Activated CD4-positive, alpha-beta T cell treated with anti-CD3 and anti-CD28 coated beads for 24 hours (primary cell): Measurements from ENCODE around the gene TYRO3.
"Not testable (repeated sequence)": the region's sequence is repeated elsewhere in the genome, so short reads cannot be mapped to it uniquely, and the experiment has no call there.

Source experiments
- DNase-seq, 2 donors: peaks; one replicate each; pipeline ENCODE4 v3.0.0-alpha.2; 2020; ENCODE audit warnings: low read depth in 2 of 2

Gene TYRO3

DNA sequence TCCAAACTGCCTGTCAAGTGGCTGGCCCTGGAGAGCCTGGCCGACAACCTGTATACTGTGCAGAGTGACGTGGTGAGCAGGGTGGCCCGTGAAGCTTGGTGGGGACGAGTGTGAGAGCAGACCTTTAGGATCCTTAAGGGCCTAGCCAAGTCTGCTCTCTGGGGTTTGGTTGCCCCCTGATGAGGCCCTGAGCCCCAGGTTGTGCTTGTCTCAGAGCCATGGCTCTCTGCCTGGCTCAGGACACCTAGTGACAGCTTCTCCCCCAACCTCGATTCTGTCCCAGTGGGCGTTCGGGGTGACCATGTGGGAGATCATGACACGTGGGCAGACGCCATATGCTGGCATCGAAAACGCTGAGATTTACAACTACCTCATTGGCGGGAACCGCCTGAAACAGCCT is 14.4 kb downstream of the TYRO3 start:
- no peak for DNase-seq

DNA sequence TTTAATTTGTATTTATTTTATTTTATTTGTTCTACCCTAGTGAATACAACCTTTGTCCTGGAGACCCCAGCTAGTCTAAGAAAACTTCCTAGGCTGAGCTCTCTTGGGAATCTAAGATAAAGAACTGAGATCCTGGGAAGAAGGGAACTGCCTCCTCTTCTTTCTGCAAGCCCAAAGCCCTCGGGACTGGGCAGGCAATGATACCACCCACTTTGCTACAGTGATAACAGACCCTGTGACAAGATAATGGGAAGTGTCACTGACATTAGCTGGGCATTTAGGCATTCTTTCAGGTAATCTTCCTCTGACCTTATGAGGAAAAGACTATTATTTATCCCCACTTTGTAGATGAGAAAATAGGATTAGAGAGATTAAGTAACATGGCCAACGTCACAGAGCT is 15.1 kb downstream of the TYRO3 start:
- DNase-seq: no peak

DNA sequence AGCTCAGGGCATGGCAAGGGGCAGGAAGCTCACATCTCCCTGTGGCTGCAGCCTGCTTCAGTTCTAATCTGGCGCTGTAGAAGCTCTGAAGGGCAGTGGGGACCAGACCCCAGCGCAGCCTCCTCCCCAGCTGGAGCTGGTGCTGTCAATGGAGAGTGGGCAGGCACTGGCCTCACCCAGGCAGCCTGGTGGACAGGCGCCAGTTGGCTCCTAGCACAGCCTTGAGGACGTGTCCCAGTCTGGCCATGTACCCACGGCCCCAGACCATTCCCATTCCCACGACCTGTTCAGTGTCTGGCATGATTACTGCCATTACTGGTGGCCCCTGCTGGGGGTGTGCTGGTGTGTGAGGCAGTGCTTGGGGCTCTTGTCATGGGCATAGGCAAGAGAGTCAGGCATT is 16.3 kb downstream of the TYRO3 start:
- no peak for DNase-seq

DNA sequence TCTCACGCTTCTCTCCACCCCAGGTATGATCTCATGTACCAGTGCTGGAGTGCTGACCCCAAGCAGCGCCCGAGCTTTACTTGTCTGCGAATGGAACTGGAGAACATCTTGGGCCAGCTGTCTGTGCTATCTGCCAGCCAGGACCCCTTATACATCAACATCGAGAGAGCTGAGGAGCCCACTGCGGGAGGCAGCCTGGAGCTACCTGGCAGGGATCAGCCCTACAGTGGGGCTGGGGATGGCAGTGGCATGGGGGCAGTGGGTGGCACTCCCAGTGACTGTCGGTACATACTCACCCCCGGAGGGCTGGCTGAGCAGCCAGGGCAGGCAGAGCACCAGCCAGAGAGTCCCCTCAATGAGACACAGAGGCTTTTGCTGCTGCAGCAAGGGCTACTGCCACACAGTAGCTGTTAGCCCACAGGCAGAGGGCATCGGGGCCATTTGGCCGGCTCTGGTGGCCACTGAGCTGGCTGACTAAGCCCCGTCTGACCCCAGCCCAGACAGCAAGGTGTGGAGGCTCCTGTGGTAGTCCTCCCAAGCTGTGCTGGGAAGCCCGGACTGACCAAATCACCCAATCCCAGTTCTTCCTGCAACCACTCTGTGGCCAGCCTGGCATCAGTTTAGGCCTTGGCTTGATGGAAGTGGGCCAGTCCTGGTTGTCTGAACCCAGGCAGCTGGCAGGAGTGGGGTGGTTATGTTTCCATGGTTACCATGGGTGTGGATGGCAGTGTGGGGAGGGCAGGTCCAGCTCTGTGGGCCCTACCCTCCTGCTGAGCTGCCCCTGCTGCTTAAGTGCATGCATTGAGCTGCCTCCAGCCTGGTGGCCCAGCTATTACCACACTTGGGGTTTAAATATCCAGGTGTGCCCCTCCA is 19.1 kb downstream of the TYRO3 start:
- DNase-seq: no peak

DNA sequence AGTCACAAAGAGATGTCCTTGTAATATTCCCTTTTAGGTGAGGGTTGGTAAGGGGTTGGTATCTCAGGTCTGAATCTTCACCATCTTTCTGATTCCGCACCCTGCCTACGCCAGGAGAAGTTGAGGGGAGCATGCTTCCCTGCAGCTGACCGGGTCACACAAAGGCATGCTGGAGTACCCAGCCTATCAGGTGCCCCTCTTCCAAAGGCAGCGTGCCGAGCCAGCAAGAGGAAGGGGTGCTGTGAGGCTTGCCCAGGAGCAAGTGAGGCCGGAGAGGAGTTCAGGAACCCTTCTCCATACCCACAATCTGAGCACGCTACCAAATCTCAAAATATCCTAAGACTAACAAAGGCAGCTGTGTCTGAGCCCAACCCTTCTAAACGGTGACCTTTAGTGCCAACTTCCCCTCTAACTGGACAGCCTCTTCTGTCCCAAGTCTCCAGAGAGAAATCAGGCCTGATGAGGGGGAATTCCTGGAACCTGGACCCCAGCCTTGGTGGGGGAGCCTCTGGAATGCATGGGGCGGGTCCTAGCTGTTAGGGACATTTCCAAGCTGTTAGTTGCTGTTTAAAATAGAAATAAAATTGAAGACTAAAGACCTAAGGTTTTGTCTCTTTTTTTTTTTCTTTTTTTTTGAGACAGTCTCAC is 19.8 kb downstream of the TYRO3 start:
- DNase-seq: no peak

DNA sequence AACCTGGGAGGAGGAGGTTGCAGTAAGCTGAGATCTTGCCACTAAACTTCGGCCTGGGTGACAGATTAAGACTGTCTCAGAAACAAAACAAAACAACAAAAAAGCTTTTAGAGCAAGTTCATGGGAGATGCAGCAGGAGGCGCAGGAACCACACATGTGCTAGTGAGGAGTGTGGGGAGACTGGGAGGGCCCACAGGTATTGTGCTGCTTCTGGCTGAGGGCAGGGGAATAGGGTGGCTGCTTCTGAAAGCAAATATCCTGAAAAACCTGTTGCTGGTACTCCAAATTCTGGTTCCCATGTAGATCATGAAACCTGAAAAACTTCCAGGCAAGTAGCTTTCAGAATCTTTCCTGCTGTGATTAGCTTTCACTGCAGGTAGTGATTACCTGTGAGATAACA is 22.1 kb downstream of the TYRO3 start:
- no peak for DNase-seq

DNA sequence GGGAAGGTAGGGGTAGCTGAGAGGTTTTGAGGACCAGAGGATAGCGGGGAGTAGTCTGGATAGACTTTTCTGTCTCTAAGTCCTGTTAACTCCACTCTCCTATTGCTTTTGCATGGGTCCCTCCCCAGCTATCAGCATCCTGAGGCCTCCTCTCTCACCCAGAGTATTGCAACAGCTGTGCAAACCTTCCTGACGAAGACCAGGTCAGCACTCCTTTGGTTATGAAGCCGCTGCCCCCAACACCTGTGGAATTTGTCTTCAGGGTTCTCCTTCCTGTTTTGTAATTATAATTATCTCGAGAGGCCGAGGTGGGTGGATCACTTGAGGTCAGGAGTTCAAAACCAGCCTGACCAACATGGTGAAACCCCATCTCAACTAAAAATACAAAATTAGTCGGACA is 24.8 kb downstream of the TYRO3 start:
- DNase-seq: no peak

DNA sequence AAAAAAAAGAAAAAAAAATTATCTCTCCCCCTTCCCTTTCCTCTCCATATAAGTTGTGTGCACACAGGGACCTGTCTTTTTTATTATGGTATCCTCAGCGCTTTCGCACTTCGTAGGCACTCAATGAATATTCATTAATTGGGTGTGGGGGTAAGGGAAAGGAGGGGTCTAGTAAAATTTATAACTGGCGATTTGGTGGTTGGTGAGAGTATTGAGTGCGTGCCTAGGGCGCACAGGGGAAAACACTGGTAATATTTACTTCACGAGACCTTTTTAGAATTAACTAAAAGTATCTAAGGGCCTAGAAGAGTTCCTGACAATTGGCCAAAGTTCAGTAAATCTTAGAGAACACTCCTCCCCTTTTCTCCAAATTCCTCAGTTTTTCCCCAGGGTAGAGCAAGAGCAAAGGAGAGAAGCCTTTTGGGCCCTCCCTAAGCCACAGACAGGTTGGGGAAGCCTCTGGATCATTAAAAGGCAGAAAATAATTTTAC is 25.7 kb downstream of the TYRO3 start:
- no peak for DNase-seq

DNA sequence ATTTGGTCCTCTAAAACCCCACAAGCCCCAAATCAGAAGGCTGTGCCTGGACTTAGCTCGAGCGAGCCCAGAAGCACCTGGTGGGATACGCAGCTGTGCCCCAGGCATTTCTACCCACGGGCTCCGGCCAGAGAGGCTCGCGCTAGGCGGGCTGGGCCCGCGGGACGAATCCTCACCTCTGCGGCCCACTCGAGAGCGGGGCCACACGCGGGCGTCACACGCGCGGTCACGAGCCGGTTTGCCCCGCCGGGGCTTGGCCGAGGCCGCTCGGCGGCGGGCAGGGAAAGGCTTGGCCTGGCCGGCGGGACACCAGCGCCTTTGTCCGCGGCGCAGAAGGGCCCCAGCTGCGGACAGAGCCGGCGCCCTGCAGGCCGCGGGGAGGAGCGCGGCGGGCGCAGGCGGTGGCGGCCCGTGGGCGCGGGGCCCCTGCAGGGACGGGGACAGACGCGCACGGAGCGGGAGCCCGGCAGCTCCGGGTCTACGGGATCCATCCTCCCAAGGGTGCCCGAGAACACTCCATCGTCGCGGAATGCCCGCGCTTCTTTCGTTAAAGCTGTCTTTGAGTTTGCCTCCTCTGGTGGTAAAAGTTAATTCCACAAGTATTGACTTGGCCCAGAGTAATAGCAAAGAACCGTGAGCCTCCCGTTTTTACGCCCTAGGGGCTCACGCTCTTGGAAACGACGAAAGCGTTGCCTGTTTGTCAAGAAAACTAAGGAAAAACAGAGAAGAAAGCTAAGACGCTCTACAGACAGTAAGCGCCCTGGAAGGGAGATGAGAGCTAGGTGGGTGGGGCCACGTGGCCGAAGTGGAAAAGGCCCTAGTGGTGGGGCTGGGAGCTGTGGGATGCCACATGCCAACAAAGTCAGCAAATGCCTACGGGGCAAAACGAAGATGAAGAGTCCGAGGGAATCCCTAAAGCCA is 26.4 kb downstream of the TYRO3 start:
- DNase-seq: peak; percentile 7 to 36

DNA sequence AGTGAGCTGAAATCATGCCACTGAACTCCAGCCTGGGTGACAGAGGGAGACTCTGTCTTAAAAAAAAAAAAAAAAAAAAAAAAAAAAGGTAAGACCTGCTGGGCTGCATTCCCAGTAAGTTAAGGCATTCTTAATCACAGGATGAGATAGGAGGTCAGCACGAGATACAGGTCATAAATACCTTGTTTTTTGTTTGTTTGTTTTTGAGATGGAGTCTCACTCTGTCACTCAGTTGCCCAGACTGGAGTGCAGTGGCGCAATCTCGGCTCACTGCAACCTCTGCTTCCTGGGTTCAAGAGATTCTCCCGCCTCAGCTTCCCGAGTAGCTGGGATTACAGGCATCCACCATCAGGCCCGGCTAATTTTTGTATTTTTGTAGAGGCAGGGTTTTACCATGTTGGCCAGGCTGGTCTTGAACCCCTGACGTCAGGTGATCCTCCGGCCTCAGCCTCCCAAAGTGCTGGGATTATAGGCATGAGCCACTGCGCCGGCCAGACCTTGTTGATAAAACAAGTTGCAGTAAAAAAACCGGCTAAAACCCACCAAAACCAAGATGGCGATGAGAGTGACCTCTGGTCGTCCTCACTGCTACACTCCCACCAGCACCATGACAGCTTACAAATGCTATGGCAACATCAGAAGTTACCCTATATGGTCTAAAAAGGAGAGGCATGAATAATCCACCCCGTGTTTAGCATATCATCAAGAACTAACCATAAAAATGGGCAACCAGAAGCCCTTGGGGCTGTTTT is 27.7 kb downstream of the TYRO3 start:
- not testable (repeated sequence) for DNase-seq

DNA sequence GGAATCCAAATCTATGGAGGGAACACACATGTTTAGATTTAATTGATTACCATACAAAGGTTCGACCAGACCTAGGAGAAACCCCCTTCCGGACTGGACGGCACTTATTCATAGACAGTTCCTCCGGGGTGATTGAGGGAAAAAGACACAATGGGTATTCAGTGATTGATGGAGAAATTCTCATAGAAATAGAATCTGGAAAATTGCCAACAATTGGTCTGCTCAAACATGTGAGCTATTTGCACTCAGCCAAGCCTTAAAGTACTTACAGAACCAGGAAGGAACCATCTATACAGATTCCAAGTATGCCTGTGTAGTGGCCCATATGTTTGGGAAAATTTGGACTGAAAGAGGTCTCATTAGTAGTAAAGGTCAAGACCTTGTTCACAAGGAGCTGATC is 30.0 kb downstream of the TYRO3 start:
- not testable (repeated sequence) for DNase-seq

DNA sequence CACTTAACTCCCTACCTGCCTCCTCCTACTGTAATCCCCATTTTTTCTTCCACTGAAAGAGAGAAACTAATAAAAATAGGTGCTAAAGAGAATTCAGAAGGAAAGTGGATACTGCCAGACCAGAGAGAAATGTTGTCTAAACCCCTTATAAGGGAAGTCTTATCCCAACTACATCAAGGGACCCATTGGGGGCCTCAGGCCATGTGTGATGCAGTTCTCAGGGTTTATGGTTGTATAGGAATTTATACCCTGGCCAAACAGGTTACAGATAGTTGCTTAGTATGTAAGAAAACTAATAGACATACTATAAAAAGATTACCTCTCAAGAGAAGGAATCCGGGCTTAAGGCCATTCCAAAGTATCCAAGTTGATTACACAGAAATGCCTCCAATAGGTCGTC is 30.6 kb downstream of the TYRO3 start:
- not testable (repeated sequence) for DNase-seq

DNA sequence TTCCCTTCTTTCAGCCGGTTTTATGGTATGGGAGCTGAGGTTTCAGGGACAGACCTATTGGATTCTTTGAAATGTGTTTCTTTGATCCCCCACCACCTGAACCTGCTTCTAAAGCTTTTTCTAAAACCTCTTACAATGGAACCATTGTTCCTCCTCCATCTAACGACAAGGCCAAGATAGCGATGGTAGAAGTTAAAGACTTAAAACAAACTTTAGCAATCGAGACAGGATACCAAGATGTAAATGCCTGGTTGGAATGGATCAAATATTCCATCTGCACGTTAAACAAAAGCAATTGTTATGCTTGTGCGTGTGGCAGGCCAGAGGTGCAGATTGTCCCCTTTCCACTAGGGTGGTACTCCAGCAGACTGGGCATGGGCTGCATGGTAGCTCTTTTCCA is 32.2 kb downstream of the TYRO3 start:
- DNase-seq: not testable (repeated sequence)

DNA sequence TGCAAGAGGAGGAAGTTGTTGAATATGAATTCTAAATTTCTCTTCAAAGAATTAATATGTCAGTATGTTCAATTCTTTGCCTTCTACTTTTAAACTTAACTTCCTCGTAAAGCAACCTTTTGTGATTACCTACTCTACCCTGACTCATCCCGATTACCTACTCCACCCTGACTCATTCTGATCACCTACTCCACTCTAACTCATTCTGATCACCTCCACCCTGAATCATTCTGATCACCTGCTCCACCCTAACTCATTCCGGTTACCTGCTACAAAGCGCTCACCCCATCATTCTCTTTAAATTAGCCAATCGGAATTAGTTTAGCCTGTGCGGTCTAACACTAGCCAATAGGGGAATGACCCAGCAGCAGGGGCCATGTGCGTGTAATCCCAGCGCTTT is 33.7 kb downstream of the TYRO3 start:
- DNase-seq: not testable (repeated sequence)

DNA sequence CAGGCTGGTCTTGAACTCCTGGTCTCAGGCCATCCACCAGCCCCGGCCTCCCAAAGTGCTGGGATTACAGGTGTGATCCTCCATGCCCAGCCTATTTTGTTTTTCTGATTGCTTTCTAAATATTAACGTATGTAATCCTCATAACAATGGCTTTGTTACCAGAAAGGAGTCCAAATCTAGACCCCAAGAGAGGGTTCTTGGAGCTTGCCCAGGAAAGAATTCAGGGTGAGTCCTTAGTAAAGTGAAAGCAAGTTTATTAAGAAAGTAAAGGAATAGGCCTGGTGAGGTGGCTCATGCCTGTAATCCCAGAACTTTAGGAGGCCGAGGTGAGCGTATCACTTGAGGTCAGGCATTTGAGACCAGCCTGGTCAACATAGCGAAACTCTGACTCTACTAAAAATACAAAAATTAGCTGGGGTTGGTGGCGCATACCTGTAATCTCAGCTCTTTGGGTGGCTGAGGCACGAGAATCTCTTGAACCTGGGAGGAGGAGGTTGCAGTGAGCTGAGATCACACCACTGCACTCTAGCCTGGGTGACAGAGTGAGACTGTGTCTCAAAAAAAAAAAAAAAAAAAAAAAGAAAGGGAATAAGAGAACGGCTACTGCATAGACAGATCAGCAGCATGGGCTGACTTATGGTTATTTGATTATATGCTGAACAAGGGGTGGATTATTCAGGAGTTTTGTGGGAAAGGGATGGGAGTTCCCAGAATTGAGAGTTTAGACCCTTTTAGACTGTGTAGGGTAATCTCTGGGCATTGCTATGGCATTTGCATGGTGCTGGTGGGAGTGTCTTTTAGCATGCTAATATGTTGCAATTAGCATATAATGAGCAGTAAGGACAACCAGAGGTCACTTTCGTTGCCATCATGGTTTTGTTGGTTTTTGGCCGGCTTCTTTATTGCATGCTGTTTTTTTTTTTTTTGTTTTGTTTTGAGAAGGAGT is 36.1 kb downstream of the TYRO3 start:
- DNase-seq: no peak

DNA sequence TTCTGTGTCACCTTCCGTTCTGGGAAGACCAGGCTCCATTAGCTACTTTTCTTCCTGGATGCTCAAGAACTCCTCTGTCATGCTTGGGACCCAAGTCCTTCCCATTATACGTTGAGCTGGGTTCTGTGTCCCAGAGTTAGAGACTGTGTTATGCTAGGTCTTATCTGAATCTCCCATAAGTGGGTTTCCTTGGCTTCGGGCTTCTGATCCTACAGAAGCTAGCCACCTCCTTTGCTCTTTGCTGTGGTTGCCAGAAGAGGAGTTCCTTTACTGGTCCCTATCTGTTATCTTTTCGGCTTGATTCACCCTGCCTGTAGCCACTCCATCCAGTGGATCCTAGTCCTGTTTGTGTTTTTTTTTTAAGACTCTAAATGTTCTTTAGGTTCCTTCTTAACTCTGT is 38.0 kb downstream of the TYRO3 start:
- DNase-seq: no peak

DNA sequence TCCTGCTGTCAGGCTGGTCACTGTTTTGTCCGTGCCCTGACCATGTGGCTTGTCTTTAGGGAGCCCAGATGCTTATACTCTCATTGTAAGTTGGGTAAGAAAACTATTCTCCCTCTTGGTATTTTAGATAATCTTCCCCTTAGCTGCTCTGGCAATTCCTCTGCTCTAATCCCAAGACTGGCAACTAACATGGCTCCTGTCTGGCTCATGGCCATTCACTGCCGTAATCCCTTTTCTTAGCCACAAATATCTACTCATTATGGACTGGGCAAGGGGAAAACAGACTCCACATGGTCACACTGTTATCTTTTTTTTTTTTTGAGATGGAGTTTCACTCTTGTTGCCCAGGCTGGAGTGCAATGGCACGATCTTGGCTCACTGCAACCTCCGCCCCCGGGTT is 38.8 kb downstream of the TYRO3 start:
- no peak for DNase-seq

DNA sequence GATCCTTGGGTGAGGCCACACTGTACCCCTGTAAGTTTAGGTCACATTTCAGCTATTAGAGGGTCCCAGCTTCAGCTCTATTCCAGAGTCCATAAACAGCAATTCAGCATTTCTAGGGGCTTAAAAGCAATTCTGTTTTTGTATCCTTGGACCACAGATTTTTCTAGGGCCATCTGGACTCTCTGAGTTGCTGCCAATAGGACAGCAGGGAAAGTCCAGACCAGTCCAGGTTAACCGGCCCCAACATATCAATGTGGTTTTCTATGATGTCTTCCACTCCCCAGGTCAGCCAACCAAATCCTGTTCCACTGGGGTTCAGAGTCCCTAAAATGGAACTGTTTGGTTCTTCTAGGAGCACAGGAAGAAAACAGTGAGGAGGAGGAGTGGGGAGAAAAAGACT is 40.0 kb downstream of the TYRO3 start:
- no peak for DNase-seq

DNA sequence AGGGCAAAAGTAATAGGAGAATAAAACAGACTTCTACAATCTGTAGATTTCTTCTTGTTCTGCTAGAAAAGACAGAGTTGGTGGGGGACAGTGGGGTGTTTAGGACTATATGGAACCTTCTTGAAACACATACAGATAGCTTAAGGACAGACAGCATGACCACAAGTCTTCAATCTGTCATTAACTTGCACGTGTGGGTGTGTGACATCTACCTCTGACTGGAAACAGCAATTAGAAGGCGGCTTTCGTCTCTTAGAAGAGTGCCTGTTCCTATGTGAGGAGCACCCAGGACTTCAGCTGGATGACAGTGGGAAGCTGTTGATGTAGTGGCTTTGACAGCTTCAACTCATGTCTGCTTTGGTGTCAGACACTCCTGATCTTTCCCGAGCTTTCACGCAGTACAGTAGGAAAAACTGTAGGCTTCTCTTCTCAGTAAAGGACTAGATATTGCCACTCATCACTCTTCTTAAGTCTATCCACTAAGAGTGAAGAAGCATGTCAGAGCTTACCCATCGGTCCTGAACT is 44.5 kb downstream of the TYRO3 start:
- DNase-seq: no peak
